HG02588 (cell line): ENCODE measurements around the gene ACTG2.

Experiments used
- ATAC-seq: cut with Tn5 transposase; IDR thresholded peaks from one replicate; pipeline ENCODE4 v1.9.1; 2021; ENCODE audit warnings: mild to moderate bottlenecking, moderate library complexity; ENCODE audit not compliant: unreplicated experiment

ACTG2 gene

DNA sequence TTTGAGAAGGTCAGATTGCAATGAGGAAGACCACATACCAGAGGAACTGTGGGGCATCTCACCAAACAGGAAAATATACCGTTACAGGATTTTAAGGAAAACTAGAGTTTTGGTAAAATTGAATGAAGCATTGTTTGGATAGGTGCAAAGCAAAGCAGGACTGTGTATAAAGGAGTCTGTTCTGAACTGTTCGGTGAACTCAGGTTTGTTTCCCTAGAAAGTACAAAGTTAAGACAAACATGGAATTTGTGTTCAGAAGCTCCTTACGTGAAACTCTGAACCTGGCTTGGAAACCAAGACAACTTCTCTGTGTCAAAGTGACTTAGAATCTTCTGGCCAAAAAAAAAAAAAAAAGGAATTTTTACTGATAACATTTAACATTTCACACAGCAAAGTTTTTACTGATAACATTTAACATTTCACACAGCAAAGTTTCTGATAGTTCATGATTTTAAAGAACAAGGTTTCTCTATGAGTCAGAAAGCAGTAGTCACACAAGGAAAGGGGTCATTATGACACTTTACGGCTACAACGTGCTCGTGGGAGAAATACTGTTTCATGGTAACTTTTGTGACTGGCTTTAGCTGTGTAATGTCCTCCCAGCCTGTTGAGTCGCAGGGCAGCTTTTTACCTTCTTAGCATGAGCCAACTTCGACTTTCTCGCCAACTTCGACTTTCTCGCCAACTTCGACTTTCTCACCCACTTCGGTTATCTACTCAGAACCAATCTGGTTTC is 70.7 kb downstream of the ACTG2 start:
- ATAC-seq: peak; percentile 46

DNA sequence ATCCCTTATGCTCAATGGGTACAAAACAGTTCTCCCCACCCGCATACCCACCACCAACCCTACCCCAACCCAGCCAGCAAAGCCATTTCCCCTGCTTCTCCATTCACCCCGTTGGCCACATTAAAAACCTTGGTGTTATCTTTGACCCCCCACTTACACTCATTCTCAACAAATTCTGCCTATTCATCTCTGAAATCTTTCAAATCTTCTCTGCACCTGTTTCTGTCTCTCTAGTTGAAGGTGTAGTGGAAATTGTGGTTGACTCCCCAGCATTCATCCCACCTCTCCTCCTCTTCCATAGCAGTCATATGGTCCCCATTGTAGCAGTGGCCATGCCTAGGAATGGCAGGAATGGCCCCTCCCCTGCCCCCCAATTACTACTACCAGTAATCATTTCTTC is 71.4 kb downstream of the ACTG2 start:
- no peak for ATAC-seq

DNA sequence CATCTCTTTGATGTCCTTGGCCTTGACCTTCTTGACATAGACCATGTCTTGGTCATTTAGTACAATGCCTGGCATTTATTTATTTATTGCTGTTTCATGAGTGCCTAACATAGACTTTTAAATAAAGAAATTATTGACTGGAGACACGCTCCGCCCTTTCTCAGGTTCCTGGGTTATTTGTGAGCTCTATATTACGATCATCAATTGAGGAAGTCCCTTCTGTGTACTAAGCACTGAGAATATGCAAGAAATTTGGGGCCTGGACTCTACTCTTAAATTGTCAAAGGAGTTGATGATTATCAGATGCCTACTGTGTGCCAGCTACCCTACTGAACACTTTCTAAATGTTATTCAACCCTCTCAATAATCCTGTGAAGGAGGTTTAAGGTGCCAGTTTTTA is 72.2 kb downstream of the ACTG2 start:
- no peak for ATAC-seq

DNA sequence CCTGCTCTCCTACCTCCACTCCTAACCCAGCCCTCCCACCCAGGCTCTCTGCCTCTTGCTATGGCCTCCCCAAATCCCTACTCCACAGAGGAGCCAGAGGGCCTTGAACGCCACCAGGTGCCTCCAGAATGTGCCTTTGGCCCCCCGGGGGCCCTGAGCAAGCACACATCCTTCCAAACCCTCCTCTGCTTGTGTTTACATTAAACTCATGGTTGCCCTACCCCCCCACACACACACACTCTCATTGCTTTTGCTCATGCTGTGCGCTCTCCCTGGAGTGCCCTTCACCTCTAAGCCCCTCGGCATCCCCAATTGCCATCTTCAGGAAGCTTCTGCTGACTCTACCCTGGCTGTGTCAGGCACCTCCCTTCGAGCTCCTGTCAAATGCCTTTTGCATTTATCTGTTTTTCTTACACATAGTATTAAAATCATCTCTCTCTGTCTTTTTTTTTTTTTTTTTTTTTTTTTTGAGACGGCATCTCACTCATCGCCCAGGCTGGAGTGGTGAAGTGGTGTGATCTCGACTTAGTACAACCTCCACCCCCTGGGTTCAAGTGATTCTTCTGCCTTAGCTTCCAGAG is 75.6 kb downstream of the ACTG2 start:
- ATAC-seq: no peak

DNA sequence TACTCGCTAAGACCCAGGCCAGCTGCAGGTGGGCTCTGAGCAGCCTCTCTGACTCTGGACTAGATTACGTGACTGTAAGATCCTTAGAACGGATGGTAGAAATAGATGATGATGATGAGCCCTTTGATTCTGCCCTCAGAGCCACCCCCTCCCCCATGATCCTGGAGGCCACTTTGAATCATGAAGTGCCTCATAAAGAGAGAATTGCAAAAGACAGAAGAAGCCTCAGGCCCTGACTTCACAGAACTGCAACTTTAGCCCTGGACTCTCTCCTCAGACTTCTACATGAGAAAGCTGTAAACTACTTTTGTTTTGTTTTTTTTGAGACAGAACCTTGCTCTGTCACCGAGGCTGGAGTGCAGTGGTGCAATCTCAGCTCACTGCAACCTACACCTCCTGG is 76.5 kb downstream of the ACTG2 start:
- no peak for ATAC-seq
